Right renal cortex interstitium (tissue), 3 donors: ENCODE measurements around the gene SCD. TPM values are rescaled to one million over a fixed set of nuclear protein-coding genes. Genes with fewer than 3 reads are reported as not detected.

ENCODE experiments used
- DNase-seq, 3 donors: peaks; one replicate each; pipeline ENCODE4 v3.0.0-alpha.2; 2013; ENCODE audit warnings: low read depth in 3 of 3, low spot score in 2 of 3
- polyA plus RNA-seq, 3 donors: library from polyadenylated mRNA; unstranded; fragments of 120-200 nt; gene quantifications; one replicate each; pipeline ENCODE4 v1.2.1, GENCODE V29; 2013; ENCODE audit not compliant: insufficient read length in 3 of 3

The SCD gene
- polyA plus RNA-seq, 3 donors: 41.8 to 46.6 (median 45.1) TPM

GRCh38 chr10:100339236-100339635 lies 7.8 kb upstream of the SCD start:
- DNase-seq: no peak

DNA sequence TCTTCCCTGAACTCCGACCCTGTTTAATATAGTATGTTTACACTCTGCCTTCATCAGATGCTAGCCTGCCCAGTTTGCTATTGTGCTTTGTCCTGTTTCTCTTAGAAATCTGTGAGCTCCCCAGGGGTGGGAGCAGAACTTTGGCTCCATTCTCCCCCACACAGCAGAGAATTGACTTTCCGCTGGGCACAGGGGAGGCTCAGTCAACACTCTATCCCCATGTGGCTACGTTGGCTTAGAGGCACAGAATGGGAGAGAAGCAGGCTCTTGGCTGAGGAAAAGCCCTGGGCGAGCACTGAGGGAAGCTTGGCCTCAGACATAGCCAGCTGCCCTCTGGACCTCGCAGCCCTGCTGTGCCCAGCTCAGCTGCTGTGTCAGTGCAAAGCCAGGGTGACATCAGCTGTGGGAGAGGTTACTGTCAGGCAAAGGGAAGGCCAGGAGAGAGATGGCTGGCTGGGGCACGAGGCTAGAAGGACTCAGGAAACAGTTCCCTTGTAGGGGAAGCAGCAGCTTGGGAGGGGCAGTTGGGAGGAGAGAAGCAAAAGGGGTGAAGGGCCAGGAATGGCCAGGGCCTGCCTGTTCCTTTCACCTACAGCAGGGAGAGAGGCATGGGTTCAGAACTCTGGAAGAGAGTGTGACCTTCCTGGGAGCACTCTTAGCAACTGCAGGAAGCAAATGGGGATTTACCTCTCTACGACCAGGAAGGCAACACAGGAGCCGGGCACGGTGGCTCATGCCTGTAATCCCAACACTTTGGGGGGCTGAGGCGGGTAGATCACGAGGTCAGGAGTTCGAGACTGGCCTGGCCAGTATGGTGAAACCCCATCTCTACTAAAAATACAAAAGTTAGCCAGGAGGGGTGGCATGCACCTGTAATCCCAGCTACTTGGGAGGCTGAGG lies 5.8 kb upstream of the SCD start:
- no peak for DNase-seq

DNA sequence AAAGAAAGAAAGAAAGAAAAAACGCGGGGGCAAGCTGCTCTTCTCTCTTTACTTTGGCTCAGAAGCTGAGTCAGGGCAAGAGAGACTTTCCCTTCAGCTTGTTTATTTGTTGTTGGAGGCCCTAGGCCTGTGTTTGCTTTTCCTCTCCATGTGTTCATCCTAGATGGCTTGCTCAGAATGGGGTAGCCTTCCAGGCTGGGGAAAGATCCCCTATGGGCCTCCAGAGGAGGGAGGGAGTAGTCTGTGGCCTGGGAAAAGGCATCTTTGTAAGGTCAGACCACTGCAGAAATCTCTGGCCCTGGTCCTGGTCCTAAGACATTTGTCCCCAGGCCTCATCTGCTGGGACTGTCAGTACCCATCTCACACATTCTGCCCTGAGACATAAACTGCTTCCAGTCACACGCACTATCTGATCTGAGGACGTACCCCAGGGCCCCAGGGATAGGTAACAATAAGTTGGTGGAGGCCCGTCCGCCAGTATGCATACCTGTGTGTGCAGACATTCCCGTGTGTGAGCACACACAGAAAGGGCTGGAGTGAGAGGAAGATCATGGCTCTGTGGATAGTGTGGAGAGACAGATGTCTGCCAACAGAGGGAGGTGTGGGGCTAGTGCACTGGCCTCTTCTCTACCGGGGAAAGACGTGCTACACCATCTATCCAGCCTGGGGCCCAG lies 4.9 kb upstream of the SCD start:
- DNase-seq: no peak

GRCh38 chr10:100342627-100342972 lies 4.4 kb upstream of the SCD start:
- no peak for DNase-seq

GRCh38 chr10:100344241-100344788 lies 2.7 kb upstream of the SCD start:
- DNase-seq: no peak

DNA sequence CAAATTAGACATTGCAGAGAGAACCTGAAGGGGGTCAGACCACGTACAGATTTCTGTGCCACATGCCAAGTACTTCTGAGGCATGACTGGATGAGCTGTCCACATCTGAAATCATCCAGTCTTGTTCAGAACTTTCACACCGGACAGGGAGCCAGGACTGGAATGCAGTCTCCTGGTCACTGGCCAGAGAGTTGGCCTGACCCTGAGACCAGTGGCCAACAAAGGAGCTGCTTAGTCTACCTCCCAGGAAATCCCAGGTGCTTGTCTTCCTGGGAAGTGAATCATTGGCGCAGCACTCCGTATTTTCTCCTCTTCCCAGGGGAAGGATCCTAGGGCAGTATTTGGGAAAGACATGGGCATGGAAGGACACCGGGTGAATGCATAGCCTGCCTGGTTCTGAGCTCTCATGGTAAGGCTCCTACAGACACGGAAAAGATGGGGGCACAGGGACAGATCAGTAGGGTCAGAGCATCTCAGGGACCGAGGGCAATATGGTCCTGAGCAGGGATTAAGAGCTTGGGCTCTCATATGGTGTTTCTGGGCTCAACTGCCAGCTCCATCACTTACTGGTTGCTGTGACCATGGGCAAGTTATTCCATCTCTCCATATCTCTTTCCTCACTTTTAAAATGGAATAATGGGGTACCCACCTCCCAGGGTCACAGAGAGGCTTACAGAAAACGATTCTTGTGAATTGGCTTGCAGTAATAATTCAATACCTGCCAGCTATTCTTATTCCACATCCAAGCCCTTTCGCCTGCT lies 1.3 kb upstream of the SCD start:
- no peak for DNase-seq

DNA sequence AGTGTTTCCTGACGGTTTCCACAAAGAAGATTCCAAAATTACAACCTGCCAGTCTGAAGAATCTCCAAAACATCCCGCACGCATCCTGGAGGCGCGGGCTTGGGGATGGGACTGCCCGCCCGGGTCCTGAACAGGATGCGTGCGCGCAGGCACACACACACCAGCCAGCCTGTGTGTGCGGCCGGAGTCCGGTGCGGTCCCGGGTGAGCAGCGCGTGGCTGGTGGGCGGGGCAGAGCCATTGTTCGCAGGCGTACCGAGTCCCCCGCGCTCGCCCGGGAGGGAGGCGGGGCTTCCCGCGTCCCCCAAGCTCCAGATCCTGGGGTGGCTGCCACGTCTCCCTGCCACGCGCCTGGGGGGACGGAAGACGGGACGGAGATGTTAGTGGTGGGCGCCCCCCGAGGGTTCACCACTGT lies 675 bp upstream of the SCD start:
- DNase-seq: peak in 2 of 3 donors; percentile 34 to 44

DNA sequence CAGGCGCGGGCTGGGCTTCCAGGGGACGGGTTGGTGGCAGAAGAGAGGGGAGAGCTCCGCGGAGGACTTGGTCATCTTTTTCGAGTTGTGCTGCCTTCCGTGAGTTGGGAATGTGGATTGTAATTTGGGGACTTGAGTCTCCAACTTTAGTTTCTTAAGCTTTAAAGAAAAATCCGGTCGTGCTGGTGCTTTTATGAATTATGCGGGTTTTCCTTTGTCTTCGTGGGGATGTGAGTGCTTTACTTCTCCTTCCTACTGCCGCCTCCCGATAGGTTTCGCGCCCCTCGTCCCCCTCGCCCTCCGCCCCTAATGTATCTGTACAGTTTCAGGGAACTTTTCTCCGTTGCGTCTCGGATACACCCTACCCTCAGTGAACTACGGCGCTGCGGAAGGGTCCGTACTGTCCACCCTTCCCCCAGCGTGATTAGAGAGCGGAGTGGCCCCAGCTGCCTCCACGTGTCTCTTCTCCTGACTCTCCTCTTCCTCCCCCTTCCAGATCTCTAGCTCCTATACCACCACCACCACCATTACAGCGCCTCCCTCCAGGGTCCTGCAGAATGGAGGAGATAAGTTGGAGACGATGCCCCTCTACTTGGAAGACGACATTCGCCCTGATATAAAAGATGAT lies 649 bp downstream of the SCD start:
- DNase-seq: no peak

DNA sequence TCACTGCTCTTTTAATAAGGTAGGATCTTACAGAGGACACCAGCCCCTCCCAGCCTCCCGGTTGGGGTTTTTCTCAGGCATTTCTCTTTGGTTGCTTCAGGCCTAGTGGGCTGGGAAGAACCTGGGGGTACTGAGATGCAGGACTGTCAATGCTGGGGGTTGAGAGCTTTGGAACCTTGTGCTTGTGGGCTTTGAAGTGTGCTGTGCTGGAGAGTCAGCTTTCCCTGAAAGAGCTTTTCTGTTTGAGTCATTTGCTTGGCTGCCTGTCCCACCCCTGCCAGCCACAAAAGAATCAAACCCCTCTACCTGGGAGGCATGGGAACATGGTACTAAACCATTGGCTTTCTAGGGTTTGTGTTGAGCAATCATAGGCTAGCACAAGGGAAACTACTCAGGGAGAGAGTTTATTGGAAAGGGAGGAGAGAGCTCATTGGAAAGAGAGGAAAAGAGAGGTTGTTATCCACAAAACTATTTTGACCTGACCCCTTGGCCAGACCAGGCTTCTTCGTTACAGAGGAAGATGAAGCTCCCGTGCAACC lies 1.4 kb downstream of the SCD start:
- no peak for DNase-seq

DNA sequence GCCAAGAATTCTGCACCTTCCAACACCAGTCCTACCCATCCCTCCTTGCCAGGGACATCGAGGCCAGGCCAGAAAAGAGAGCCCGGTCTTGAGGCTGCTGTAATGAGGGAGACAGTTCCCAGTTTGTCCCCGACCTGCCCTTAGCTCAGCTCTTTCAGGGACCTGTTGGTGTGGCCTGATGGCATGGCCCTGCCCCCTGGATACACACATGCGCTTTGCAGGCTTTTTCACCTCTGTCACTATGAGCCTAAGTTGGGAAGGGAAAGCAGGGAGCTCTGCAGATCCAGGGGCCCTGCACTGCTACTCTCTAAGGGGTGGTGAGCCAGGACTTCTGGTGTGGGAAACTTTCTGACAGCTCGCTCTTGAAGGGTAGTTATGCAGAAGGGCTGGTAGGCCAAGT lies 2.1 kb downstream of the SCD start:
- no peak for DNase-seq

GRCh38 chr10:100349672-100350071 lies 2.6 kb downstream of the SCD start:
- no peak for DNase-seq

GRCh38 chr10:100350914-100351485 lies 4.0 kb downstream of the SCD start:
- no peak for DNase-seq

GRCh38 chr10:100353770-100354485 lies 6.9 kb downstream of the SCD start:
- no peak for DNase-seq

GRCh38 chr10:100355086-100355485 lies 8.1 kb downstream of the SCD start:
- no peak for DNase-seq

- no peak for DNase-seq
Observed at GRCh38 chr10:100356067-100357017, 9.3 kb downstream of the SCD start.

DNA sequence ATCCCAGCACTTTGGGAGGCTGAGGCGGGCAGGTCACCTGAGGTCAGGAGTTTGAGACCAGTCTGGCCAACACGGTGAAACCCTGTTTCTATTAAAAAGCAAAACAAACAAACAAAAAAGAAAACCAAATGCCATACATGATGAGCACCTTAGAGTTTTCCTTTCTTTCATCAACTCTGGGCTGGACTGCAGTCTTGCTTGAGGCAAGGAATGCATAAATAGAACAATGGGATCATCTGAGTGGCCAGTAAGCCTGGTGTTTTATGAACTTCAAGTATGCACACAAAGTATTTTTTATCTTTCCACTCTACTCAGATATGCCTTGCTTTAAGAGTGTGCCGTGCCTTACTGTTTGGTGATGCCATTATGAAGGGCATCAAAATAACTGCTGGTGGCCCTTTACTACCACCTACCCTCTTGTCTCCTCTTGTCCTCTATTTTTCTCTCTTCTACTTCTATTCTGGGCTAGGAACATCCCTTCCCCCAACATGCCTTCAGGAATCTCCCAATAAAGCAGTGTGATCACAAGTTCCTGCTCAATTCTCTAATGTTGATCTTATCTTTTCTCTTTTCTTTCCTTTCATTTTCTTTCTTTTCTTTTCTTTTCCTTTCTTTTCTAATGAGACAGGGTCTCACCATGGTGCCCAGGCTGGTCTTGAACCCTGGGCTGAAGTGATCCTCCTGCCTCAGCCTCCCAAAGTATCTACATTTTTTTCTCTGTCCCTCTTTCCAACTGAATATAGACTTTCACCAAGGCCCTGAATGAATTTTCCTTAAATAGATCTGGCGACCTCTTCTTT lies 10.2 kb downstream of the SCD start:
- DNase-seq: no peak

DNA sequence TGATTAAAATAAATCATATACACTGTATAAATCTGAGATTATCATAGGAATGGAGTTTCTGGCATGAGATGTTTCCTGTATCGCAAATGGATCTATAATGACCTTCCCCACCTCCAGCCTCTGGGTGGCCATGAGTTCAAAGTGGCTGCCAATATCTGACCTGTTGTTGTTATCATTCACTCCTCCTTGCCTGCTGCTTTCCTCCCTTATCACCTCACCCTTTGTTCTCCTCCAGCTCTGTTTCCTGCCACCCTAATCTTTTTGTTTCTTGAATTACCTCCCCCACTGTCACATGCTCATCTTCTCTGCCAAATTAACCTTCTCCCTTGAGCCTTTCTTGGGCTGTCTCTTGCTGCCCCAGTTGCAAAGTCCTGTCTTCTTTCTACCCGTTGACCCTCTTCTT lies 12.0 kb downstream of the SCD start:
- no peak for DNase-seq
